ENCODE results near the gene SLFN12L. TPM values are rescaled to one million over a fixed set of nuclear protein-coding genes. Genes with fewer than 3 reads are reported as not detected.

Gene SLFN12L
- not detected in 2 replicates for total RNA-seq

DNA sequence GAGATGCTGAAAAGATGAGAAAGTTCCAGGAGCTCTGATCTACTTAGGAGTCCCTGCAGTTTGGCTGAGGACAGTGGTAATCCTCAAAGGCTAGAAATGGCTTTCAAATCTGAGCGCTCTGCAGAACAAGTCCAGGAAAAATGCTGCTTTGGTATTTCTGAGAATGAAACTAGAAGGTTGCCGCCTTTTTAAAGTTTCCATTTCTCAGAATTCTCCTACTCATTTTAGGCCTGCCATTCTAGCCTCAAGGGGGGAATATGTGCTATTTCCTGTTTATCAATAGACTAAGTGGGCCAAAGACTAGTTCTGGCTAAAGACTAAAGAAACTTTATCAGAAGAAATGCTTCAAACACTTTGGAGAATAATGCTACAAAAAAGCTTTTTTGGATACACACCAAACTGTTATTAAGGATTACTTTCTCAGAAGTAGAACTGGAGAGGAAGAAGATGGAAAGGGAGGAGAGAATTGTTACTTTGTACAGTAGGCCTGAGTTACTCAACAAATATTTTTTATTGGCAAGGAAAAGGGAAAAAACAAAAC, at the start of gene SLFN12L:
Gene SLFN12L, minus strand, starts transcription at position 78 of the 541 bp plus-strand sequence. CDS start 15,314 bp downstream, outside the sequence.

GRCh38 chr17:35578197-35578928, 40.9 kb upstream of the SLFN12L start, which contains the start of gene PEX12:
TSS of gene PEX12 (minus strand) at chr17:35578571. CDS start at chr17:35578021, 550 bp downstream.

GRCh38 chr17:35560703-35561102, 23.2 kb upstream of the SLFN12L start, which contains the start of gene SLFN14:
TSS of gene SLFN14 (minus strand) at chr17:35560819. CDS start at chr17:35558062, 2,757 bp downstream.

GRCh38 chr17:35448214-35448898, 89.1 kb downstream of the SLFN12L start, which contains the start of gene SLFN13:
TSS of gene SLFN13 (minus strand) at chr17:35448766. CDS start at chr17:35445680, 3,086 bp downstream.

GRCh38 chr17:35432176-35433074, 105.1 kb downstream of the SLFN12L start, which contains the start of gene SLFN12:
TSS of gene SLFN12 (minus strand) at chr17:35432500. CDS start at chr17:35423028, 9,472 bp downstream.

Other genes with a start within 250 kb of the SLFN12L start
- gene SLFN11, start 164.1 kb downstream of the SLFN12L start, total RNA-seq = 1.0 and 2.4 TPM in 2 replicates
- gene SLFN12, start 105.2 kb downstream of the SLFN12L start, total RNA-seq = 5.8 and 6.7 TPM in 2 replicates
- 1.8 and 10.1 TPM in 2 replicates for gene SLFN13, start 88.9 kb downstream of the SLFN12L start, total RNA-seq
- gene SLFN14, start 23.1 kb upstream of the SLFN12L start, total RNA-seq = not detected in 2 replicates
- gene PEX12, start 40.9 kb upstream of the SLFN12L start, total RNA-seq = 3.1 and 3.4 TPM in 2 replicates
- 126 and 137 TPM in 2 replicates for gene AP2B1, start 49.6 kb upstream of the SLFN12L start, total RNA-seq
- gene RASL10B, start 194.0 kb upstream of the SLFN12L start, total RNA-seq = 2.8 and 9.0 TPM in 2 replicates
- gene GAS2L2, start 215.6 kb upstream of the SLFN12L start, total RNA-seq = not detected in 2 replicates
- gene C17orf50, start 223.2 kb upstream of the SLFN12L start, total RNA-seq = not detected in 2 replicates

Measured in mesangial cell (primary cell).